Transverse colon (tissue), 4 donors: Measurements from ENCODE around the gene CENPF. TPM values are rescaled to one million over a fixed set of nuclear protein-coding genes. Genes with fewer than 3 reads are reported as not detected.

Experiments used
- DNase-seq: peaks from one replicate; pipeline ENCODE4 v3.0.0-alpha.2; 2019
- H3K27ac ChIP-seq, 4 donors: fragments of 200-600 bp; sonication (generic); 2 replicates each; pipeline ENCODE4 v1.5.1; 2016 to 2018; ENCODE audit warnings: inconsistent platforms in 4 of 4
- H3K27me3 ChIP-seq: fragments of 200-600 bp; sonication (generic); 2 replicates; pipeline ENCODE4 v1.5.1; 2017; ENCODE audit warnings: inconsistent platforms
- H3K36me3 ChIP-seq, 4 donors: fragments of 200-600 bp; sonication (generic); 2 replicates each; pipeline ENCODE4 v1.5.1; 2017 to 2019; ENCODE audit warnings: inconsistent platforms in 4 of 4
- H3K4me1 ChIP-seq, 4 donors: fragments of 200-600 bp; sonication (generic); 2 replicates each; pipeline ENCODE4 v1.5.1; 2017 to 2020; ENCODE audit warnings: inconsistent platforms in 4 of 4
- H3K4me3 ChIP-seq, 4 donors: fragments of 200-600 bp; sonication (generic); 1 replicate in 1 of 4; 2 replicates in 3 of 4; pipeline versions ENCODE4 v1.5.1 to v1.6.1; 2017 to 2019; ENCODE audit warnings: inconsistent platforms in 4 of 4
- H3K9me3 ChIP-seq, 2 donors: fragments of 200-600 bp; sonication (generic); 2 replicates each; pipeline ENCODE4 v1.5.1; 2017 to 2019; ENCODE audit warnings: inconsistent platforms in 2 of 2
- CTCF ChIP-seq, 5 experiments: fragments of 200-600 bp in 3 of 5; fragments of 450-650 bp in 2 of 5; sonication (generic) in 3 of 5; IDR thresholded peaks; 1 replicate in 2 of 5; 2 replicates in 3 of 5; pipeline ENCODE4 v1.5.1; 2016 to 2017; ENCODE audit warnings: antibody characterized with exemption in 5 of 5, inconsistent platforms in 3 of 5, mild to moderate bottlenecking in 2 of 5, moderate library complexity in 1 of 5
- EP300 ChIP-seq: sonication (generic); formaldehyde crosslinking; IDR thresholded peaks from one replicate; pipeline ENCODE4 v1.6.1; 2017; ENCODE audit warnings: antibody characterized with exemption, low read depth
- POLR2A ChIP-seq: fragments of 450-650 bp; IDR thresholded peaks from one replicate; pipeline ENCODE4 v1.6.1; 2016; ENCODE audit warnings: antibody characterized with exemption, mild to moderate bottlenecking, moderate library complexity
- POLR2AphosphoS5 ChIP-seq, 3 donors: sonication (generic); formaldehyde crosslinking; IDR thresholded peaks; one replicate each; pipeline ENCODE4 v1.6.1; 2016; ENCODE audit warnings: antibody characterized with exemption in 3 of 3
- WGBS, 2 donors: methylation state at CpG; one replicate each; pipeline ENCODE4 v1.1.5; 2018; ENCODE audit warnings: low coverage in 1 of 2; 5-methylcytosine and 5-hydroxymethylcytosine counted together
- in situ Hi-C, 4 donors: fragments of 200-750 bp; cut with MboI; loops; one replicate each; pipeline versions ENCODE4 v1.15.0 to v1.15.1; 2017; ENCODE audit warnings: low sequenced_read_pairs in 3 of 4, low pct_ligation_motif_present in 1 of 4, low pct_unique_long_range_greater_than_20kb in 1 of 4
- intact Hi-C: fragments of 100-400 bp; cut with DNase I; formaldehyde crosslinking; loops from one replicate; pipeline ENCODE4 v1.15.1; 2023; ENCODE audit warnings: low total_unique reads
- total RNA-seq, 4 donors: library from RNA; depleted of rRNA; stranded (reverse); fragments of >200 nt; gene quantifications; one replicate each; pipeline ENCODE4 v1.1.0, GENCODE V29; 2016

The CENPF gene
- total RNA-seq, 4 donors from 2014 or later: 1.5 to 49.8 (median 3.4) TPM

- Histone ChIP-seq H3K27ac (no peak overlapping the region), H3K9me3 (no peaks in the 10 kb centered on the region), H3K27me3 (no peaks in the 10 kb centered on the region), H3K4me1 (no peaks in the 10 kb centered on the region), H3K36me3 (no peaks in the 10 kb centered on the region), H3K4me3 (no peak overlapping the region)
- no peak for DNase-seq
- in situ Hi-C loops: loop anchor here (10.0 to 25.0 kb wide), 4 partner anchors 248 to 373 kb away; no protein-coding TSS in a partner anchor
- WGBS, 2 donors: 47% methylated on average over 1 of the region's 1 CpG; no CpG with 5 or more reads in 1 of the 2 donors
- intact Hi-C loops: loop anchor here (5.0 kb wide), 1 partner anchor 253 kb away; no protein-coding TSS in a partner anchor
- no peak for TF ChIP-seq POLR2A
- no peak for TF ChIP-seq POLR2AphosphoS5 (IDR thresholded peaks at IDR 0.05)
- peak; percentile 61 to 72 (median 66) for TF ChIP-seq CTCF (IDR thresholded peaks at IDR 0.05)
- TF ChIP-seq EP300: no peak
Observed at GRCh38 chr1:214584805-214585766, 17.9 kb upstream of the CENPF start.

GRCh38 chr1:214586621-214587020 is 16.4 kb upstream of the CENPF start:
- Histone ChIP-seq H3K4me1 (no peaks in the 10 kb centered on the region), H3K36me3 (no peaks in the 10 kb centered on the region), H3K27me3 (no peaks in the 10 kb centered on the region), H3K4me3 (no peak overlapping the region), H3K9me3 (no peaks in the 10 kb centered on the region), H3K27ac (no peak overlapping the region)
- intact Hi-C loops (loop anchor here (5.0 kb wide), 1 partner anchor 254 kb away; no protein-coding TSS in a partner anchor), in situ Hi-C loops (loop anchor here (10.0 to 25.0 kb wide), 4 partner anchors 249 to 374 kb away; no protein-coding TSS in a partner anchor)
- DNase-seq: no peak
- TF ChIP-seq CTCF (IDR thresholded peaks at IDR 0.05) (no peak), EP300 (no peak), POLR2A (no peak), POLR2AphosphoS5 (IDR thresholded peaks at IDR 0.05) (no peak)
- WGBS, 2 donors: 76 to 89% methylated on average over 2 to 3 of the region's 3 CpGs

- DNase-seq: no peak
- no peak overlapping the region for H3K27ac ChIP-seq
- H3K36me3 ChIP-seq: no peaks in the 10 kb centered on the region
- H3K4me1 ChIP-seq: no peaks in the 10 kb centered on the region
- TF ChIP-seq POLR2AphosphoS5 (IDR thresholded peaks at IDR 0.05) (no peak), POLR2A (no peak), EP300 (no peak), CTCF (IDR thresholded peaks at IDR 0.05) (no peak)
- 58 to 59% methylated on average over 5 of the region's 5 CpGs for WGBS, 2 donors
- no peak overlapping the region for H3K4me3 ChIP-seq
- intact Hi-C loops: loop anchor here (5.0 kb wide), 1 partner anchor 255 kb away; no protein-coding TSS in a partner anchor
- H3K9me3 ChIP-seq: no peaks in the 10 kb centered on the region
- in situ Hi-C loops: loop anchor here (10.0 to 25.0 kb wide), 4 partner anchors 250 to 375 kb away; no protein-coding TSS in a partner anchor
- no peaks in the 10 kb centered on the region for H3K27me3 ChIP-seq
Observed at GRCh38 chr1:214587165-214587564, 15.8 kb upstream of the CENPF start.

- intact Hi-C loops: loop anchor here (5.0 kb wide), 1 partner anchor 257 kb away; no protein-coding TSS in a partner anchor
- TF ChIP-seq EP300: no peak
- TF ChIP-seq CTCF (IDR thresholded peaks at IDR 0.05): no peak
- no peak for TF ChIP-seq POLR2AphosphoS5 (IDR thresholded peaks at IDR 0.05)
- no peak for TF ChIP-seq POLR2A
- H3K4me1 ChIP-seq: no peaks in the 10 kb centered on the region
- in situ Hi-C loops: loop anchor here (10.0 to 25.0 kb wide), 4 partner anchors 252 to 377 kb away; no protein-coding TSS in a partner anchor
- H3K27me3 ChIP-seq: no peaks in the 10 kb centered on the region
- DNase-seq: no peak
- no peak overlapping the region for H3K27ac ChIP-seq
- no peaks in the 10 kb centered on the region for H3K9me3 ChIP-seq
- WGBS, 2 donors: 97 to 100% methylated on average over 1 to 4 of the region's 4 CpGs
- no peak overlapping the region for H3K4me3 ChIP-seq
- H3K36me3 ChIP-seq: no peaks in the 10 kb centered on the region
Observed at GRCh38 chr1:214588963-214589597, 13.9 kb upstream of the CENPF start.
